GM19452 (cell line): ENCODE results near the gene TOX2.

Experiments used
- ATAC-seq: cut with Tn5 transposase; IDR thresholded peaks from one replicate; pipeline ENCODE4 v1.9.1; 2021; ENCODE audit not compliant: unreplicated experiment

The TOX2 gene

DNA sequence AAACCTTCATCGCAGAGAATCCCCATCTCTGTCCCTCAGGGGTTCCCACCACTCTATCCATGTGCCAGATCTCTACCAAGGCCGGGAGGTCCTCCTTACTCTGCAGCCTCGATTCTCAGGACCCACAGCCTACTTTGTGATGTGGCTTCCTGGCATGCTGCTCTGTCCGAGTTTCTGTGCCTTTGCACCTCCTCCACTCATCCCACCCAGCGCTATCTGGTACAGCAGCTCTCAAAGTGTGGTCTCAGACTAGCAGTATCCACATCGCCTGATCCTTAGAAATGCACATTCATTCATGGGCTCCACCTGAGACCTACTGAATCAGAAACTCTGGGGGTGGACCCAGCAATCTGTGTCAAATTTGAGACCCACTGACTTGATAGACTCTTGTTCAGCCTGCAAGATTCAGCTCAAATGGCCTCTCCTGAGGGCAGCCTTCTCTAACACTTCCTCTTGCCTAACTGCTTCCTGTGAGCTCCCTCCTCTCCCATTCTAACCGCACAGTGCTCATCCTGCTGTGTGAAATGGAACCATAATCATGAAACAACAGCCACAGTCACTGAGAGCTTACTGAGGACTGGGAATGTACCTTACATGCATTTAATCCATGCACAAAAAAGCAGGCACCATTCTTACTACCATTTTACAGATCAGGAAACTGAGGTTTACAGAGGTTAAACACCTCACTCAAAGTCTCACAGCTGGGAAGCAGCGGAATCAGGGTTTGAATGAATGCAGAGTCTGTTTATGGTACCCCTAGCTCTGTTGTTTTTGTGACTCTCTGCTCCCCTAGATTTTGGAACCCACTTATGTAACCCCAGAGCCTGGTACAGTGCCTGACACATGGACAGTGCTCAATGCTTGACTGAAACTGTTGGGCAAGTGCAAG lies 202.9 kb downstream of the TOX2 start:
- ATAC-seq, result no peak

- ATAC-seq, result no peak
Observed at GRCh38 chr20:44118185-44119033, 203.8 kb downstream of the TOX2 start.
